PC-9 (cell line): ENCODE results near the gene EPB41L5.

Source experiments
- CTCF ChIP-seq: fragments of 200-600 bp; sonication (generic); conservative IDR thresholded peaks from 2 replicates; pipeline ENCODE4 v1.6.1; 2017; ENCODE audit warnings: mixed run types, antibody characterized with exemption, mild to moderate bottlenecking, moderate library complexity
- EZH2 ChIP-seq: fragments of 200-600 bp; sonication (generic); IDR thresholded peaks from 2 replicates; pipeline ENCODE4 v1.8.0; 2017; ENCODE audit warnings: antibody characterized with exemption, low read depth

GRCh38 chr2:120142528-120143219, 129.8 kb downstream of the EPB41L5 start:
- no peak for TF ChIP-seq CTCF
- TF ChIP-seq EZH2, result no peak
